DMS153 treated with DMSO at 0.1 percent for 48 hours (cell line): Measurements from ENCODE around the gene TRIM67.

ENCODE experiments used
- DNase-seq: peaks from one replicate; lab custom pipeline; 2025; ENCODE audit not compliant: unreplicated experiment; lab: John Stamatoyannopoulos, UW

TRIM67 gene

DNA sequence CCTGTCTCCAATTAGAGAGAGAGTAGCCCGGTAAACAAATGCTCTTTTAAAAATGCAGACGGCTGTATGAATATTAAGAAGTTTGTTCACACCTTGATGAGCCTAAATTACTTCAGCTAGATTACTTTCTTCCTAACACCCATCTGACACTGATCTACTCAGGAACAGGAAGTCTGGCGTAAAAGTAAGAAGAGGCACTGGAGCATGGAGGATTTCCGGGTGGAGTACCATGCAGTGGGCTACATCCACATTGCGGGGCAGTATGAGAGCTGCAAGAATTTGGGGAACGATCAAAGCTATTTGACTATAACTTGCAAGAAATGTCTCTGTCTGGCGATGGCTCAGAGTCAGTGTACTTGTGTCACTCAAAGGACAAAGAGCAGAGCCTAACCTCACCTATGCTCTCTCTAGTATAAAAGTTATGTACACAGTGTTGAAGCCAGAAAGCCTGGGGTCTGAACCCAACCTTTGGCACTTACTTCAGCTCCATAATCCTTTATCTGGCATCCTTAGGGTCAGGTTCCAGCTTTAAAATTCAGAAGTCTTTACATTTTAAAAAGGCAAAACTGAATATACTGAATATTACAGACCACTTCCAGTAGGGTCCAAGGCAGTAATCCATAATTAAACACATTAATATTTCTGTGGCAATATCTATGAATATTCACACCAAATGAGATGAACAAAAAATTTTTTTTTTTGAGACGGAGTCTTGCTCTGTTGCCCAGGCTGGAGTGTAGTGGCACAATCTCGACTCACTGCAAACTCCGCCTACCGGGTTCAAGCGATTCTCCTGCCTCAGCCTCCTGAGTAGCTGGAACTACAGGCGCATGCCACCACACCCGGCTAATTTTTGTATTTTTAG lies 71.2 kb downstream of the TRIM67 start:
- no peak for DNase-seq

GRCh38 chr1:231233735-231234417 lies 72.0 kb downstream of the TRIM67 start:
- DNase-seq, result no peak

- no peak for DNase-seq
These were observed 72.6 kb downstream of the TRIM67 start for GRCh38 chr1:231234506-231234905.

DNA sequence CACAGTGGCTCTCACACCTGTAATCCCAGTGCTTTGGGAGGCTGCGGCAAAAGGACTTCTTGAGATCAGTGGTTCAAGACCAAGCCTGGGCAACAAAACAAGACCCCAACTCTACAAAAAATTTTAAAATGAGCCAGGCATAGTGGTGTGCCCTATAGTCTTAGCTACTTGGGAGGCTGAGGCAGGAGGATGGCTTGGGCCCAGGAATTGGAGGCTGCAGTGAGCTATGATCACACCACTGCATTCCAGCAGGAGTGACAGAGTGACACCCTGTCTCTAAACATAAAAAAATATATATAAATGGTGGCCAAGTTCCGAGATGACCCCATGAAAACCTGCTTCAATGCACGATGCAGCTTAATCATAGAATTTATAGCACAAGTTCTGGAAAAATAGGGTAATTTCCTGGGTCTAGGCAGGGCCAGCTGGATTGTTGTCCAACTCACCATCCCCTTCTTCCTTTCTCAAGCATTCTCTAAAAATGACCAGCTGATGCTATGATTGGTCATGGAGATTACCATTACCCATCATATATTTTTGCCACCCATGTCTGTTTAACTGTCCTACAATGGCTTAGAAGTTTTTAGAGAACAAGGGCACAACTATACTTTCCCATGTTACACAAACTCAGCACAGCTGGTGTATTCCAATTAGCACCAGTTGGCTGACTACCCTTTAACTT lies 73.8 kb downstream of the TRIM67 start:
- no peak for DNase-seq

DNA sequence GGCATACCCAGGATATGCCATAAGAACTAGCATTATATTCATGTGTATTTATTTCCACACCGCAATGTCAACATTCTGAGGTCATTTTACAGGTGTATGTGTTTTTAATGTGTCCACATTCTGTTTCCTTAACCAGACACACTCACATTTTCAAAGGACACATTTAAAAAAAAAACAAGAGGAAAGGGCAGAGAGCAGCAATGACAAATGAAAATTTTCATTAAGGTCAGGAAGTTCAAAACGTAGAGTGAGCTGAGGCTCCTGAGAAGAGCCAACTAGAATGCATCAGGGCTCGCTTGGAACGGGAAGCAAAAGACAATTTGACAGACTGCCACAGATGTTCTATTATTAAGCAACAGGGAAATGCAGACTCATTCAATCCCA lies 74.3 kb downstream of the TRIM67 start:
- DNase-seq, result peak; percentile 45

DNA sequence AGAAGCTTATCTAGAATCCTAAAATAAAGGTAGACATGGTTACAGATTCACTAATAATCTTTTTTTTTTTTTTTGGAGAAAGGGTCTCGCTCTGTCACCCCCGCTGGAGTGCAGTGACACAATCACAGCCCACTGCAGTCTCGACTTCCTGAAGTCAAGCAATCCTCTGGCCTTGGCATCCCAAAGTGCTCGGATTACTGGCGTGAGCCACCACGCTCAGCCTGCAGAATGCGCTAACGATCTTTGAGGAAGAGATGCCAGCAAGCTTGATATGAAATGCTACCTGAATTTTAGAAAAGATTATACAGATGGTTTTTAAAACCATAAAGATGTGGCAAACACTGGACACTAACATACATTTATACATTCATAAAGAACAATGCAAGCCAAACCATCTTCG lies 75.1 kb downstream of the TRIM67 start:
- DNase-seq, result no peak

GRCh38 chr1:231238298-231238697 lies 76.4 kb downstream of the TRIM67 start:
- no peak for DNase-seq

DNA sequence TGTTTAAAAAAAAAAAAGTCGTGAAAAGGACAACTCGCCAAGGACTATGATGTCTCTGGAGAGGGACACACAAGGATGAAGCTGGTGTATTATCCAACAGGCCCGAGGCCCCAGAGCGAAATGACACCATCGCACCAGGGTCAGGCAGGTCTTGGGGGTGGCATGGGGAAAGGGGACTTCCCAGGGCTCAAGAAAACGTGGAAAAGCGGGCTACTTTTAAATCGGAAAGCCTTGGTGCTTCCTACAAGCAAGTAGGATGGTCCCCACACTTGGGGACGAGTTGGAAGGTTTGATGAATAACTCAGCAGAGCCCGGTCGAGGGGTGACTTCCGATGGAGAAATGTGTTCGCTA lies 78.6 kb downstream of the TRIM67 start:
- DNase-seq, result no peak

DNA sequence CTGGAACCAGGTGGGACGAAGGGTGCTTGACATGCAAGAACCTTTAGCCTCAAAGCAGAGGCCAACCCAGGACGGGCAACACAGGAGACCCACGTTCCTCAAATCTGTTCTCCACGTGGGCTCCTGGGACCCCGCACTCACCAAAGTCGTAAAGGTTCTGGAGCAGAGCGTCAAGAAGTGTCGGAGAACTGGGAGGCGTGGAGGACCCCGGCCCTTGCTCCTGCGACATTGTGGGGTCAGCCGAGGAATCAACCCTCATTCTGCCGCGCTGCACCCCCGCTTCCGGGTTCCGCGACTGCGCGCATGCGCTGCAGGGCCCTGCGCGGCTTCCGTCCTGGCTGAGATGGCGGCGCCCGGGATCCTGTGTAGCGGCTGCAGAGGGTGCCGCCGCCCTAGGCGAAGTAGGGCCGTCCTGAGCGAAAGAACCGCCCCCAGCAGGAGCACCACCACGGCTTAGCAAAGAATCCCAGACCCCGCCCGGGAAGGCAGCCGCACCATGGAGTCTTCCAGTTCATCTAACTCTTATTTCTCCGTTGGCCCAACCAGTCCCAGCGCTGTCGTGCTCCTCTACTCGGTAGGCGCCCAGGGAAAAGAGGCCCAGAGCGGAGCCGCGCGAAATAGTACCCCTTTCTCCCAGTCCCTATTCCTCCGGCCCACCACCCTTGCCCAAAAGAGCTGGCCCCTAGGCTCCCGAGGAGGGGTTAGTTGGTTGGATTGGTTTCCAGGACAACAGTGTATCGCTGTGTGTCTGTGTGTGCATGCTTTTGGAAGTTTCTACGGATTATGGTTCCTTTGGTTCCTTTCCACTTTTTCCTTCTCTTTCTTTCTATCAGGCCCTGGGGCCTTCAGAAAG lies 79.3 kb downstream of the TRIM67 start, which contains the start of gene GNPAT:
Gene GNPAT (plus strand): TSS at position 330 of the 853 bp plus-strand sequence. CDS start 167 bp downstream, at position 497.
- DNase-seq, result peak; percentile 86

DNA sequence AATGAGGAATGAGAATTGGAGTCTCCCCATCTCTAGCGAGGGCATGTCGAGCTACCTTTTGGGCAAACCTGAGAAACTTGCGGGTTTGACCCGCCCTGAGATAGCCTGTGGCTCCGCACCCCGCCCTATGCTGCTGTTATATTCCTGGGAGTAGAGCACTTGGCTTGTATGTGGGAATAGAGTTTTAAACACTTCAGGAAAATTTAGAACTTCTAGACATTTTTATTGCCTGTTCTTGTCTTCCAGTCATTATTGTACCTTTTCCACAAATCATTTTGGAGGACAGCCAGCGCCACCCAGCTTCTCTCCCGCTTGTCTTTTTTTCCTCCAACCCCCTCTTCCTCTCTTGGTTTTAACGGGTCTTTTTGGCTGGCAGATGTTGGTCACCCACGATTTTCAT lies 79.9 kb downstream of the TRIM67 start:
- DNase-seq, result no peak

GRCh38 chr1:231242516-231243198 lies 80.8 kb downstream of the TRIM67 start:
- DNase-seq, result no peak

- no peak for DNase-seq
These were observed 86.9 kb downstream of the TRIM67 start for GRCh38 chr1:231248778-231249177.

DNA sequence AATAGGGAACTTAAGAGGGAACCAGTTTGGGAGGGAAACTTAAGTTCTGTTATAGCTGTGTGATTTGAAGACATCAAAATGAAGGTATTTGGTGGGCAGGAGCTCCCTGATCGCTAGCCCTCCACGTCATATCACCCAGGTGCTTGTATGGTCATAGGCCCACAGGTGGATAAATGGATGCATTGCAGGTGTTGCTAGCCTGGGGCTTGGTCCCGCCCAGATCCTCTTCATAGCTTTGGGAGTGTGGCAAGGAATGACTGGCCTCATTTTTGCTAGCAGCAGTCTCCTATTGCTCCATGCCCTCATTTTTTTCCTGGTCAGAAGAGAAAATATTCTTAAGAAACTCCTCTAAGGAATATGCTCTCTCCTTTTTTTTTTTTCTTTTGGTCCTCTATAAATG lies 90.5 kb downstream of the TRIM67 start:
- no peak for DNase-seq

- no peak for DNase-seq
These were observed 98.5 kb downstream of the TRIM67 start for GRCh38 chr1:231260351-231260750.

- no peak for DNase-seq
These were observed 102.8 kb downstream of the TRIM67 start for GRCh38 chr1:231264642-231265041.

GRCh38 chr1:231265379-231265778 lies 103.5 kb downstream of the TRIM67 start:
- no peak for DNase-seq

GRCh38 chr1:231266811-231267322 lies 105.0 kb downstream of the TRIM67 start:
- no peak for DNase-seq
